ENCODE results near the gene PIGU.
A peak's percentile ranks its signal among the peaks of the same experiment; 100 is the strongest.

PIGU gene

GRCh38 chr20:34643928-34644327 lies 33.0 kb downstream of the PIGU start:
- Histone ChIP-seq H2BK120ac (ENCODE audit: low read depth, low read length) (no peak overlapping the region), H3K79me1 (ENCODE audit: low read length) (no peaks in the 10 kb centered on the region), H3K79me2 (ENCODE audit: control insufficient read depth, insufficient read depth, low read length) (no peaks in the 10 kb centered on the region), H4K8ac (ENCODE audit: low read depth, low read length) (no peak overlapping the region), H3K4ac (ENCODE audit: low read depth, low read length) (no peak overlapping the region), H3K4me2 (ENCODE audit: low read length) (no peak overlapping the region), H3K4me3 (ENCODE audit: low read length) (no peak overlapping the region), H3K4me1 (ENCODE audit: control insufficient read depth, low read depth, low read length) (no peaks in the 10 kb centered on the region), H3K27me3 (ENCODE audit: insufficient read depth, low read length, poor library complexity) (no peaks in the 10 kb centered on the region), H2BK15ac (replicated peaks; ENCODE audit: low read depth) (no peak overlapping the region), H3K27ac (ENCODE audit: low read depth, low read length) (no peak overlapping the region), H3K23ac (ENCODE audit: low read length) (no peak overlapping the region), H2BK5ac (ENCODE audit: low read length) (no peak overlapping the region), H3K56ac (ENCODE audit: low read length) (no peak overlapping the region), H3K9ac (ENCODE audit: low read length) (no peak overlapping the region), H3K36me3 (ENCODE audit: control insufficient read depth, insufficient read depth, low read length) (no peaks in the 10 kb centered on the region), H2AK5ac (ENCODE audit: low read length) (no peak overlapping the region), H4K5ac (ENCODE audit: low read length) (no peak overlapping the region), H3K18ac (ENCODE audit: low read length) (no peak overlapping the region)
- no peak for DNase-seq

GRCh38 chr20:34642009-34642408 lies 34.9 kb downstream of the PIGU start:
- H3K79me1 ChIP-seq (ENCODE audit: low read length) = no peaks in the 10 kb centered on the region

GRCh38 chr20:34639755-34640222 lies 37.1 kb downstream of the PIGU start:
- no peak overlapping the region for H3K9ac ChIP-seq (ENCODE audit: low read length)
- no peak overlapping the region for H2AK5ac ChIP-seq (ENCODE audit: low read length)
- peak; percentile 55 for DNase-seq
- no CpG with 5 or more reads among the region's 2 CpGs for WGBS (ENCODE audit: extremely low coverage, insufficient coverage, low lambda C conversion rate)
- no peak overlapping the region for H2BK15ac ChIP-seq (replicated peaks; ENCODE audit: low read depth)
- H3K4me3 ChIP-seq (ENCODE audit: low read length) = no peak overlapping the region
- H3K4ac ChIP-seq (ENCODE audit: low read depth, low read length) = no peak overlapping the region
- H3K4me1 ChIP-seq (ENCODE audit: control insufficient read depth, low read depth, low read length) = no peaks in the 10 kb centered on the region
- no peak overlapping the region for H2BK120ac ChIP-seq (ENCODE audit: low read depth, low read length)
- no peak overlapping the region for H4K5ac ChIP-seq (ENCODE audit: low read length)
- H3K79me2 ChIP-seq (ENCODE audit: control insufficient read depth, insufficient read depth, low read length) = no peaks in the 10 kb centered on the region
- H3K56ac ChIP-seq (ENCODE audit: low read length) = no peak overlapping the region
- no peak overlapping the region for H4K8ac ChIP-seq (ENCODE audit: low read depth, low read length)
- no peaks in the 10 kb centered on the region for H3K27me3 ChIP-seq (ENCODE audit: insufficient read depth, low read length, poor library complexity)
- H3K36me3 ChIP-seq (ENCODE audit: control insufficient read depth, insufficient read depth, low read length) = no peaks in the 10 kb centered on the region
- no peak overlapping the region for H3K4me2 ChIP-seq (ENCODE audit: low read length)
- no peak overlapping the region for H3K18ac ChIP-seq (ENCODE audit: low read length)
- H3K79me1 ChIP-seq (ENCODE audit: low read length) = no peaks in the 10 kb centered on the region
- no peak overlapping the region for H3K27ac ChIP-seq (ENCODE audit: low read depth, low read length)
- H3K23ac ChIP-seq (ENCODE audit: low read length) = no peak overlapping the region
- H2BK5ac ChIP-seq (ENCODE audit: low read length) = no peak overlapping the region

More at GRCh38 chr20:34642009-34642408, 34.9 kb downstream of the PIGU start:
- Histone ChIP-seq H3K27ac (ENCODE audit: low read depth, low read length) (no peak overlapping the region), H4K5ac (ENCODE audit: low read length) (no peak overlapping the region), H3K36me3 (ENCODE audit: control insufficient read depth, insufficient read depth, low read length) (no peaks in the 10 kb centered on the region), H3K56ac (ENCODE audit: low read length) (no peak overlapping the region), H3K27me3 (ENCODE audit: insufficient read depth, low read length, poor library complexity) (no peaks in the 10 kb centered on the region), H3K4me2 (ENCODE audit: low read length) (no peak overlapping the region), H3K23ac (ENCODE audit: low read length) (no peak overlapping the region), H2BK120ac (ENCODE audit: low read depth, low read length) (no peak overlapping the region), H3K79me2 (ENCODE audit: control insufficient read depth, insufficient read depth, low read length) (no peaks in the 10 kb centered on the region), H2BK15ac (replicated peaks; ENCODE audit: low read depth) (no peak overlapping the region), H2AK5ac (ENCODE audit: low read length) (no peak overlapping the region), H4K8ac (ENCODE audit: low read depth, low read length) (no peak overlapping the region), H3K9ac (ENCODE audit: low read length) (no peak overlapping the region), H3K4ac (ENCODE audit: low read depth, low read length) (no peak overlapping the region), H3K4me1 (ENCODE audit: control insufficient read depth, low read depth, low read length) (no peaks in the 10 kb centered on the region), H3K4me3 (ENCODE audit: low read length) (no peak overlapping the region), H2BK5ac (ENCODE audit: low read length) (no peak overlapping the region), H3K18ac (ENCODE audit: low read length) (no peak overlapping the region)
- WGBS (ENCODE audit: extremely low coverage, insufficient coverage, low lambda C conversion rate) = no CpG with 5 or more reads among the region's 1 CpG
- no peak for DNase-seq

- Histone ChIP-seq H3K18ac (ENCODE audit: low read length) (no peak overlapping the region), H2BK5ac (ENCODE audit: low read length) (no peak overlapping the region), H3K79me2 (ENCODE audit: control insufficient read depth, insufficient read depth, low read length) (no peaks in the 10 kb centered on the region), H3K27ac (ENCODE audit: low read depth, low read length) (no peak overlapping the region), H3K4me3 (ENCODE audit: low read length) (no peak overlapping the region), H3K23ac (ENCODE audit: low read length) (no peak overlapping the region), H3K9ac (ENCODE audit: low read length) (no peak overlapping the region), H3K4me1 (ENCODE audit: control insufficient read depth, low read depth, low read length) (no peaks in the 10 kb centered on the region), H3K56ac (ENCODE audit: low read length) (no peak overlapping the region), H2AK5ac (ENCODE audit: low read length) (no peak overlapping the region), H4K8ac (ENCODE audit: low read depth, low read length) (no peak overlapping the region), H2BK120ac (ENCODE audit: low read depth, low read length) (no peak overlapping the region), H3K79me1 (ENCODE audit: low read length) (no peaks in the 10 kb centered on the region), H3K4ac (ENCODE audit: low read depth, low read length) (no peak overlapping the region), H4K5ac (ENCODE audit: low read length) (no peak overlapping the region), H3K4me2 (ENCODE audit: low read length) (no peak overlapping the region), H3K27me3 (ENCODE audit: insufficient read depth, low read length, poor library complexity) (no peaks in the 10 kb centered on the region), H3K36me3 (ENCODE audit: control insufficient read depth, insufficient read depth, low read length) (no peaks in the 10 kb centered on the region), H2BK15ac (replicated peaks; ENCODE audit: low read depth) (no peak overlapping the region)
- WGBS (ENCODE audit: extremely low coverage, insufficient coverage, low lambda C conversion rate) = no CpG with 5 or more reads among the region's 3 CpGs
- DNase-seq = no peak
Measured at GRCh38 chr20:34638532-34638931, 38.4 kb downstream of the PIGU start.

- no CpG with 5 or more reads among the region's 1 CpG for WGBS (ENCODE audit: extremely low coverage, insufficient coverage, low lambda C conversion rate)
- no peak overlapping the region for H3K9ac ChIP-seq (ENCODE audit: low read length)
Measured at GRCh38 chr20:34638039-34638292, 38.9 kb downstream of the PIGU start.

GRCh38 chr20:34637245-34638038 lies 39.5 kb downstream of the PIGU start:
- H3K4me1 ChIP-seq (ENCODE audit: control insufficient read depth, low read depth, low read length) = no peaks in the 10 kb centered on the region
- no peak overlapping the region for H3K23ac ChIP-seq (ENCODE audit: low read length)
- WGBS (ENCODE audit: extremely low coverage, insufficient coverage, low lambda C conversion rate) = no CpG with 5 or more reads among the region's 5 CpGs
- H2AK5ac ChIP-seq (ENCODE audit: low read length) = no peak overlapping the region
- H3K27me3 ChIP-seq (ENCODE audit: insufficient read depth, low read length, poor library complexity) = no peaks in the 10 kb centered on the region
- no peak overlapping the region for H3K18ac ChIP-seq (ENCODE audit: low read length)
- no peak for DNase-seq
- H3K4me2 ChIP-seq (ENCODE audit: low read length) = no peak overlapping the region
- H3K79me1 ChIP-seq (ENCODE audit: low read length) = no peaks in the 10 kb centered on the region
- H3K79me2 ChIP-seq (ENCODE audit: control insufficient read depth, insufficient read depth, low read length) = no peaks in the 10 kb centered on the region
- H3K4me3 ChIP-seq (ENCODE audit: low read length) = no peak overlapping the region
- H3K27ac ChIP-seq (ENCODE audit: low read depth, low read length) = no peak overlapping the region
- H3K56ac ChIP-seq (ENCODE audit: low read length) = no peak overlapping the region
- no peak overlapping the region for H3K4ac ChIP-seq (ENCODE audit: low read depth, low read length)
- H4K5ac ChIP-seq (ENCODE audit: low read length) = no peak overlapping the region
- no peaks in the 10 kb centered on the region for H3K36me3 ChIP-seq (ENCODE audit: control insufficient read depth, insufficient read depth, low read length)
- H2BK120ac ChIP-seq (ENCODE audit: low read depth, low read length) = no peak overlapping the region
- no peak overlapping the region for H3K9ac ChIP-seq (ENCODE audit: low read length)
- H2BK15ac ChIP-seq (replicated peaks; ENCODE audit: low read depth) = no peak overlapping the region
- no peak overlapping the region for H4K8ac ChIP-seq (ENCODE audit: low read depth, low read length)
- H2BK5ac ChIP-seq (ENCODE audit: low read length) = no peak overlapping the region

More at GRCh38 chr20:34638039-34638292, 38.9 kb downstream of the PIGU start:
- Histone ChIP-seq H2BK15ac (replicated peaks; ENCODE audit: low read depth) (no peak overlapping the region), H3K79me1 (ENCODE audit: low read length) (no peaks in the 10 kb centered on the region), H3K56ac (ENCODE audit: low read length) (no peak overlapping the region), H2AK5ac (ENCODE audit: low read length) (no peak overlapping the region), H4K8ac (ENCODE audit: low read depth, low read length) (no peak overlapping the region), H2BK5ac (ENCODE audit: low read length) (no peak overlapping the region), H3K27ac (ENCODE audit: low read depth, low read length) (no peak overlapping the region), H3K4me2 (ENCODE audit: low read length) (no peak overlapping the region), H3K36me3 (ENCODE audit: control insufficient read depth, insufficient read depth, low read length) (no peaks in the 10 kb centered on the region), H3K4me1 (ENCODE audit: control insufficient read depth, low read depth, low read length) (no peaks in the 10 kb centered on the region), H3K23ac (ENCODE audit: low read length) (no peak overlapping the region), H3K18ac (ENCODE audit: low read length) (no peak overlapping the region), H3K79me2 (ENCODE audit: control insufficient read depth, insufficient read depth, low read length) (no peaks in the 10 kb centered on the region), H2BK120ac (ENCODE audit: low read depth, low read length) (no peak overlapping the region), H3K4me3 (ENCODE audit: low read length) (no peak overlapping the region), H3K4ac (ENCODE audit: low read depth, low read length) (no peak overlapping the region), H4K5ac (ENCODE audit: low read length) (no peak overlapping the region), H3K27me3 (ENCODE audit: insufficient read depth, low read length, poor library complexity) (no peaks in the 10 kb centered on the region)
- DNase-seq = no peak

All from mesendoderm (in vitro differentiated cells).